Kidney (tissue), 14 donors: Measurements from ENCODE around the gene ADSS1. TPM values are rescaled to one million over a fixed set of nuclear protein-coding genes. Genes with fewer than 3 reads are reported as not detected.

Source experiments
- DNase-seq, 5 donors: peaks; one replicate each; pipeline ENCODE4 v3.0.0-alpha.2; 2013 to 2020
- FAIRE-seq: peaks from 2 replicates; lab custom pipeline; 2012; peaks lifted over from hg19 to GRCh38; lab: Jason Lieb, UNC
- H3K27ac ChIP-seq, 2 donors: one replicate each; pipeline ENCODE4 v1.7.0; 2013; ENCODE audit warnings: low read depth in 2 of 2, low read length in 2 of 2, inconsistent platforms in 1 of 2
- H3K27me3 ChIP-seq: one replicate; pipeline ENCODE4 v1.7.1; 2013; ENCODE audit warnings: low read length, inconsistent platforms; ENCODE audit not compliant: control insufficient read depth, insufficient read depth
- H3K36me3 ChIP-seq, 3 donors: one replicate each; pipeline versions ENCODE4 v1.7.0 to v1.7.1; 2013; ENCODE audit warnings: low read length in 3 of 3, control low read depth in 1 of 3, inconsistent platforms in 1 of 3; ENCODE audit not compliant: insufficient read depth in 3 of 3, control insufficient read depth in 2 of 3
- H3K4me1 ChIP-seq, 3 donors: one replicate each; pipeline versions ENCODE4 v1.7.0 to v1.7.1; 2013; ENCODE audit warnings: low read length in 3 of 3, inconsistent platforms in 1 of 3, low read depth in 1 of 3; ENCODE audit not compliant: control insufficient read depth in 2 of 3, insufficient read depth in 2 of 3
- H3K4me3 ChIP-seq, 3 donors: one replicate each; pipeline versions ENCODE4 v1.7.0 to v1.8.1; 2013; ENCODE audit warnings: low read length in 3 of 3, control low read depth in 1 of 3, inconsistent platforms in 1 of 3
- H3K9ac ChIP-seq, 3 donors: one replicate each; pipeline versions ENCODE4 v1.7.0 to v1.7.1; 2013; ENCODE audit warnings: low read length in 3 of 3, control low read depth in 1 of 3, inconsistent platforms in 1 of 3
- H3K9me3 ChIP-seq, 3 donors: one replicate each; pipeline versions ENCODE4 v1.7.0 to v1.7.1; 2013; ENCODE audit warnings: low read length in 3 of 3, control low read depth in 1 of 3, inconsistent platforms in 1 of 3; ENCODE audit not compliant: control insufficient read depth in 2 of 3, insufficient read depth in 1 of 3
- CTCF ChIP-seq: IDR thresholded peaks from 3 replicates; pipeline ENCODE4 v1.5.1; 2012; ENCODE audit warnings: mild to moderate bottlenecking, moderate library complexity, borderline replicate concordance; ENCODE audit not compliant: insufficient read depth; ENCODE audit errors: extremely low read depth
- intact Hi-C: fragments of 100-400 bp; cut with DNase I; formaldehyde crosslinking; loops from one replicate; pipeline ENCODE4 v1.11.1; 2022
- microRNA-seq: library from miRNA; unstranded; fragments of <30 nt; microRNA quantifications from one replicate; pipeline ENCODE4 v1.2.0, GENCODE V29; 2020
- polyA plus RNA-seq: library from polyadenylated mRNA; stranded (reverse); fragments of 350-450 nt; fragmentation: Illumina TruSeq; extraction: RNeasy Lipid Tissue Mini Kit (QIAGEN cat#74804); gene quantifications from one replicate; pipeline ENCODE4 v1.2.3, GENCODE V29; 2014; ENCODE audit warnings: low read depth, low replicate concordance; ENCODE audit not compliant: insufficient read depth
- total RNA-seq: library from RNA; stranded (reverse); fragmentation: NEBNext Ultra II Directional; extraction: Animal tissue kit (Norgen Biotek cat#: 25700); gene quantifications from one replicate; pipeline ENCODE4 v1.2.1, GENCODE V29; 2021
- donor health status: control.
- donor health status: control.
- donor health status: control.
- donor health status: control.
- donor health status: control.
- donor health status: DM: yes; HTN: yes; CAD: no.
- donor health status: Normal renal cell carcinoma (clear cell type).

The ADSS1 gene
- total and polyA plus RNA-seq, 2 donors from 2014 or later = 7.5 to 16.5 TPM

- no peaks in the 10 kb centered on the region for H3K27me3 ChIP-seq
- intact Hi-C loops = no loop called here
- FAIRE-seq (no peak), DNase-seq (peak in 1 of 5 donors; percentile 62)
- TF ChIP-seq CTCF = no peak
- no peaks in the 10 kb centered on the region for H3K9me3 ChIP-seq
- peak within 1 kb of the TSS; percentile 2 to 76 (median 65) for H3K9ac ChIP-seq
- peak within 1 kb of the TSS; percentile 91 to 92 for H3K27ac ChIP-seq
- H3K36me3 ChIP-seq = no peaks in the 10 kb centered on the region
- H3K4me3 ChIP-seq = peak within 1 kb of the TSS; percentile 42 to 64 (median 62)
- peaks cover 0 to 31% (median 3%) of the 10 kb centered on the region in 3 donors for H3K4me1 ChIP-seq
Observed at GRCh38 chr14:104794993-104795780, 71.2 kb downstream of the ADSS1 start, which contains the start of gene AKT1. Gene AKT1 (minus strand): TSS chr14:104795748. CDS start chr14:104792643, 3,105 bp downstream.

- H3K4me1 ChIP-seq = peaks cover 0 to 31% (median 3%) of the 10 kb centered on the region in 3 donors
- peak overlapping the region in 2 of 3 donors; percentile 57 to 65 for H3K9ac ChIP-seq
- no peak for FAIRE-seq
- peak in 4 of 5 donors; percentile 43 to 84 (median 64) for DNase-seq
- intact Hi-C loops = no loop called here
- H3K36me3 ChIP-seq = no peaks in the 10 kb centered on the region
- H3K27me3 ChIP-seq = no peaks in the 10 kb centered on the region
- H3K9me3 ChIP-seq = no peaks in the 10 kb centered on the region
- peak overlapping the region; percentile 91 to 92 for H3K27ac ChIP-seq
- TF ChIP-seq CTCF = no peak
- peak overlapping the region in 2 of 3 donors; percentile 36 to 56 for H3K4me3 ChIP-seq
Observed at GRCh38 chr14:104795781-104796686, 72.0 kb downstream of the ADSS1 start.

- TF ChIP-seq CTCF = no peak
- no peaks in the 10 kb centered on the region for H3K36me3 ChIP-seq
- peaks cover 0 to 38% (median 7%) of the 10 kb centered on the region in 3 donors for H3K4me1 ChIP-seq
- intact Hi-C loops = no loop called here
- H3K9me3 ChIP-seq = no peaks in the 10 kb centered on the region
- FAIRE-seq = no peak
- no peak for DNase-seq
- no peak overlapping the region for H3K9ac ChIP-seq
- H3K4me3 ChIP-seq = no peak overlapping the region
- H3K27me3 ChIP-seq = no peaks in the 10 kb centered on the region
- H3K27ac ChIP-seq = peak overlapping the region; percentile 7 to 91
Observed at GRCh38 chr14:104796687-104797081, 72.7 kb downstream of the ADSS1 start.

Small RNA genes within 50 kb of the gene (microRNA-seq; reads per million reads assigned to microRNA genes)
- not detected for gene MIR4710

Other genes with a start within 250 kb of the ADSS1 start
- 2.1 TPM for gene C14orf180, start 144.5 kb upstream of the ADSS1 start, total RNA-seq
- 3.1 TPM for gene C14orf180, start 144.5 kb upstream of the ADSS1 start, polyA plus RNA-seq
- 0.50 TPM for gene TMEM179, start 119.5 kb upstream of the ADSS1 start, total RNA-seq
- 0.67 TPM for gene TMEM179, start 119.5 kb upstream of the ADSS1 start, polyA plus RNA-seq
- gene INF2, start 34.6 kb upstream of the ADSS1 start, total RNA-seq = 82.7 TPM
- gene INF2, start 34.6 kb upstream of the ADSS1 start, polyA plus RNA-seq = 58.5 TPM
- gene SIVA1, start 28.9 kb downstream of the ADSS1 start, total RNA-seq = 65.7 TPM
- gene SIVA1, start 28.9 kb downstream of the ADSS1 start, polyA plus RNA-seq = 124 TPM
- 125 TPM for gene AKT1, start 71.5 kb downstream of the ADSS1 start, total RNA-seq
- 70.6 TPM for gene AKT1, start 71.5 kb downstream of the ADSS1 start, polyA plus RNA-seq
- 10.0 TPM for gene ZBTB42, start 76.9 kb downstream of the ADSS1 start, total RNA-seq
- gene ZBTB42, start 76.9 kb downstream of the ADSS1 start, polyA plus RNA-seq = 3.9 TPM
- 42.4 TPM for gene CEP170B, start 141.0 kb downstream of the ADSS1 start, total RNA-seq
- gene CEP170B, start 141.0 kb downstream of the ADSS1 start, polyA plus RNA-seq = 8.1 TPM
- 3.2 TPM for gene PLD4, start 200.7 kb downstream of the ADSS1 start, total RNA-seq
- not detected for gene PLD4, start 200.7 kb downstream of the ADSS1 start, polyA plus RNA-seq